ENCODE data around the gene VSIG1. TPM values are rescaled to one million over a fixed set of nuclear protein-coding genes. Genes with fewer than 3 reads are reported as not detected.

Gene VSIG1
- total and polyA plus RNA-seq, 2 donors (not counting 1 experiment from before 2014, with no cell fraction given) = 5.4 to 8.6 TPM

- Mint-ChIP-seq H3K4me1 (peaks cover 5% of the 10 kb centered on the region), H3K27ac (no peak within 1 kb of the TSS), H3K27me3 (no peaks in the 10 kb centered on the region), H3K9me3 (ENCODE audit: insufficient read depth) (no peaks in the 10 kb centered on the region), H3K4me3 (no peak within 1 kb of the TSS)
- DNase-seq (peak; percentile 91), ATAC-seq (ENCODE audit: low read depth) (peak; percentile 93)
- Histone ChIP-seq H3K4me2 (replicated peaks; ENCODE audit: low read depth, low read length, poor library complexity, severe bottlenecking) (peak within 1 kb of the TSS; percentile 79), H3K36me3 (replicated peaks in 1 of 2; ENCODE audit: control extremely low read depth in 1 of 2, control insufficient read depth in 1 of 2, extremely low read depth in 1 of 2, insufficient read depth in 2 of 2, low read length in 1 of 2) (peaks cover 0 to 17% of the 10 kb centered on the region in 2 experiments), H3K9ac (ENCODE audit: low read length) (peak within 1 kb of the TSS; percentile 74), H2AFZ (ENCODE audit: insufficient read depth, low read depth, low read length, poor library complexity, severe bottlenecking) (peak within 1 kb of the TSS; percentile 83), H3K4me3 (ENCODE audit: control extremely low read depth in 1 of 5, extremely low read depth in 1 of 5, insufficient read depth in 1 of 5, low read depth in 2 of 5, low read length in 4 of 5) (peak within 1 kb of the TSS; percentile 55 to 77 (median 75)), H3K79me2 (ENCODE audit: control insufficient read depth, insufficient read depth, low read length) (peaks cover 10% of the 10 kb centered on the region), H4K20me1 (ENCODE audit: control insufficient read depth, insufficient read depth, low read length, poor library complexity, severe bottlenecking) (no peaks in the 10 kb centered on the region), H3K27ac (ENCODE audit: low read length in 2 of 2) (peak within 1 kb of the TSS; percentile 83 to 87), H3K27me3 (replicated peaks in 1 of 4; ENCODE audit: control extremely low read depth in 1 of 4, control insufficient read depth in 3 of 4, insufficient read depth in 4 of 4, low read length in 3 of 4) (no peaks in the 10 kb centered on the region), H3K4me1 (ENCODE audit: control insufficient read depth in 2 of 2, insufficient read depth in 2 of 2, low read length in 2 of 2) (peaks cover 4 to 8% of the 10 kb centered on the region in 2 donors), H3K9me3 (ENCODE audit: control extremely low read depth in 1 of 3, control insufficient read depth in 2 of 3, insufficient read depth in 1 of 3, low read length in 2 of 3) (no peaks in the 10 kb centered on the region)
- intact Hi-C loops (cut with micrococcal nuclease) = loop anchor here (1.0 to 10.0 kb wide), 5 partner anchors 463 to 1911 kb away; partner anchors contain the start of genes PRPS1, RADX, RBM41 and TBC1D8B
- CTCF ChIA-PET = interaction anchor here (0.7 kb wide), 1 partner anchor 432 kb away, joined by 4 read pairs; no protein-coding TSS in a partner anchor
- TF ChIP-seq EZH2 (IDR thresholded peaks at IDR 0.05; ENCODE audit: borderline replicate concordance, insufficient read depth, low read depth, low read length, poor library complexity, severe bottlenecking) (no peak), CTCF (IDR thresholded peaks at IDR 0.05) (no peak)
- POLR2A ChIA-PET = interaction anchor here (0.6 kb wide), 1 partner anchor 419 kb away, joined by 3 read pairs; no protein-coding TSS in a partner anchor
- 0% methylated on average over 44 of the region's 47 CpGs for WGBS (ENCODE audit: insufficient coverage)
Measured at GRCh38 chrX:108091264-108091877, 46.5 kb downstream of the VSIG1 start, which contains the start of the genes ATG4A and PSMD10. Gene ATG4A, plus strand, starts transcription at chrX:108091778. Its CDS starts 49 bp downstream, at chrX:108091827. Gene PSMD10, minus strand, starts transcription at chrX:108091542. Its CDS starts 22 bp downstream, at chrX:108091520.

- Histone ChIP-seq H3K4me3 (ENCODE audit: control extremely low read depth in 1 of 5, extremely low read depth in 1 of 5, insufficient read depth in 1 of 5, low read depth in 2 of 5, low read length in 4 of 5) (peak overlapping the region; percentile 52 to 77 (median 75)), H3K9ac (ENCODE audit: low read length) (peak overlapping the region; percentile 74), H3K9me3 (ENCODE audit: control extremely low read depth in 1 of 3, control insufficient read depth in 2 of 3, insufficient read depth in 1 of 3, low read length in 2 of 3) (no peaks in the 10 kb centered on the region), H3K4me2 (replicated peaks; ENCODE audit: low read depth, low read length, poor library complexity, severe bottlenecking) (peak overlapping the region; percentile 79), H3K27me3 (replicated peaks in 1 of 4; ENCODE audit: control extremely low read depth in 1 of 4, control insufficient read depth in 3 of 4, insufficient read depth in 4 of 4, low read length in 3 of 4) (no peaks in the 10 kb centered on the region), H4K20me1 (ENCODE audit: control insufficient read depth, insufficient read depth, low read length, poor library complexity, severe bottlenecking) (no peaks in the 10 kb centered on the region), H3K4me1 (ENCODE audit: control insufficient read depth in 2 of 2, insufficient read depth in 2 of 2, low read length in 2 of 2) (peaks cover 4 to 8% of the 10 kb centered on the region in 2 donors), H3K79me2 (ENCODE audit: control insufficient read depth, insufficient read depth, low read length) (peaks cover 10% of the 10 kb centered on the region), H3K36me3 (replicated peaks in 1 of 2; ENCODE audit: control extremely low read depth in 1 of 2, control insufficient read depth in 1 of 2, extremely low read depth in 1 of 2, insufficient read depth in 2 of 2, low read length in 1 of 2) (peaks cover 0 to 14% of the 10 kb centered on the region in 2 experiments), H2AFZ (ENCODE audit: insufficient read depth, low read depth, low read length, poor library complexity, severe bottlenecking) (peak overlapping the region; percentile 83), H3K27ac (ENCODE audit: low read length in 2 of 2) (peak overlapping the region; percentile 83 to 87)
- CTCF ChIA-PET = interaction anchor here (0.6 to 0.7 kb wide), 2 partner anchors 9 to 433 kb away, joined by 3 to 4 read pairs; no protein-coding TSS in a partner anchor
- DNase-seq (no peak), ATAC-seq (ENCODE audit: low read depth) (peak; percentile 12)
- WGBS (ENCODE audit: insufficient coverage) = 3% methylated on average over 10 of the region's 15 CpGs
- Mint-ChIP-seq H3K27me3 (no peaks in the 10 kb centered on the region), H3K27ac (no peak overlapping the region), H3K4me1 (peaks cover 5% of the 10 kb centered on the region), H3K4me3 (no peak overlapping the region), H3K9me3 (ENCODE audit: insufficient read depth) (no peaks in the 10 kb centered on the region)
- TF ChIP-seq EZH2 (IDR thresholded peaks at IDR 0.05; ENCODE audit: borderline replicate concordance, insufficient read depth, low read depth, low read length, poor library complexity, severe bottlenecking) (no peak), CTCF (IDR thresholded peaks at IDR 0.05) (no peak)
- POLR2A ChIA-PET = interaction anchor here (0.6 kb wide), 1 partner anchor 419 kb away, joined by 3 read pairs; no protein-coding TSS in a partner anchor
- intact Hi-C loops (cut with micrococcal nuclease) = loop anchor here (1.0 to 10.0 kb wide), 5 partner anchors 464 to 1910 kb away; partner anchors contain the start of genes PRPS1, RADX, RBM41 and TBC1D8B
Measured at GRCh38 chrX:108091878-108092291, 47.0 kb downstream of the VSIG1 start.

Data from B cell (primary cell).